NCI-H774 (cell line): ENCODE results near the gene SHC3.

Source experiments
- DNase-seq: peaks from one replicate; lab custom pipeline; 2025; lab: John Stamatoyannopoulos, UW

SHC3 gene

DNA sequence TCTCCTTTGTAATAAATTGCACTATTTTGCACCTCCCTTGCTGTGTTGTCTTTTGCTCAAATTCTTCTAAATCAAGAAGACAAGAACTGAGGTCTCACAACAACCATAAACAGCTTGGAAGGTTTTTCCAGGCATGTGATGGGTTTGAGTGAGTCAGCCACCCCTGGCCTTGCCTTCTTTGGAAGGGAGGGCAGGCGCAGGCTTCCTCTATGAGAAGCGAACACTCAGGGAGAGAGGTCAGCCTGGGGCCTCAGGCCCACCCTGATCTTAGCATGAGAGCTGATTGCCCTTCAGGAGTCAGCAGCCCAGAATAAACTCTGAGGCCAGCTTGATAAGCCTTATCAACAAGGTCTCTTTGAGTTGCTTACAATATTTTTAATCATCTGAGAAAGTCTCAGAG is 155.7 kb downstream of the SHC3 start:
- DNase-seq = no peak

- no peak for DNase-seq
Observed at GRCh38 chr9:89022001-89022759, 156.4 kb downstream of the SHC3 start.

DNA sequence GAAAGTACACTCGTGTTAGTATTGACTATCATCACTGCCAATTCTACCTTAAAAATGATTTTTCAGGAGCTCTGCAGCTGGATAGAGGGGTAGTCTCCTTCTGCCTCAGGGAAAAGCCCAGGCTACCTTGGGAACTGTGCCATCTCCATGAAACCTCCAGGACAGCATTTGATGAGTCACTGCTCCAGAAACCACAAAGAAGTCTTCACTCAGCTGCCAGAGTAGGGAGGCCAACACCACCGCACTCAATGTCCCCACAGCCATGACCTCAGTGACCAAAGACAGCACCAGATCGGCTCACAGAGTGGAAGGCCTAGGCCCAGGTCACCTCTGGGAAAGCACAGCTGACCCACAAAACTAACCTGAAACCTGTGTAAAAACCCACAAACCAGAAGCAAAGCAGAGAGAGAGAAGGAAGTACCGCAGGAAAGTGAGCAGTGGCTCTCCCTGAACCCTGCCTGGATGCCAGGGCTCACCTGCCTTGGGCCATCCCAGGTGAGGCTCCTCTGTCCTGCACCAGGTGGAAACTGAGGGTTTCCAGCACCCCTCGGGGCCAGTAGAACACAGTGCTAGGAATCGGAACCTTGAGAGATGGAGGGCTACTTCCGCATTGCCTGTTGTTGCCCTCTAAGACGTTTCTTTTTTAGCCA is 157.3 kb downstream of the SHC3 start:
- DNase-seq = no peak

DNA sequence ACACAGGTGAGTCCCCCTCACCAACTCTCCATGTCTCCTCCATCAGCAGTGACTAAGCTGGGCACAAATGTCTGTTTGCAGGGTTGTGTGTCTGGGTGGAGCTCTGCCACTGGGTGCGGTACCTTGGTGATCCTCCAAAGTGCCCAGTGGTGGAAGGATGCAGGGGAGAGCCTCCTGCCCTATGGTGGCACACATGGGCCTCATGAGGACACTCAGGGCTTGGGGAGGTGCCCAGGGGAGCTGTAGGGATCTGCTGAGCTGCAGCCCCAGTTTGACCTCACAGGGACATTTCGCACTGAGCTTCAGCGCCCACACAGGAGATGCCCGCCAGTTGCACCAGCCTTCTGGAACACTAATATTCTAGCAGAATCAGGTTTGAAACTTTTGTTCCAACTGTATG is 157.9 kb downstream of the SHC3 start:
- no peak for DNase-seq

DNA sequence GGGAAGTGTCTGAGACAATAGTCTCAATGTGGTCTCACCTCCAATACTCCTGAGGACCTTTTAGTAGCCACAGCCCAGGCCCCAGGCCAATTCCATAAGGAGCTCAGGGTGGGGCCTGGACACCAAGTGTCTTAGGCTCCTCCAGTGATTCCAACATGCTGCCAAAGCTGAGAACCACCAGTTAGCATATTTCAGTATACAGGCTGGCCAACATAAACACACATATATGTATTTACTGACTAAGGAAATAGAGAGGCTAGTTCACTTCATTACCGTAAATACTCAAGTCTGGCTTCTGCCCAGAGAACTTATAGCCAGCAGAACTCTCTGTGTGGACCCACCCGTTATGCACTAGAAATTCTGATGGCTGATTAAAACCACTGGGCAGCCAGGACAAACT is 163.3 kb downstream of the SHC3 start:
- DNase-seq = no peak

- DNase-seq = no peak
Observed at GRCh38 chr9:89014153-89014552, 164.5 kb downstream of the SHC3 start.

DNA sequence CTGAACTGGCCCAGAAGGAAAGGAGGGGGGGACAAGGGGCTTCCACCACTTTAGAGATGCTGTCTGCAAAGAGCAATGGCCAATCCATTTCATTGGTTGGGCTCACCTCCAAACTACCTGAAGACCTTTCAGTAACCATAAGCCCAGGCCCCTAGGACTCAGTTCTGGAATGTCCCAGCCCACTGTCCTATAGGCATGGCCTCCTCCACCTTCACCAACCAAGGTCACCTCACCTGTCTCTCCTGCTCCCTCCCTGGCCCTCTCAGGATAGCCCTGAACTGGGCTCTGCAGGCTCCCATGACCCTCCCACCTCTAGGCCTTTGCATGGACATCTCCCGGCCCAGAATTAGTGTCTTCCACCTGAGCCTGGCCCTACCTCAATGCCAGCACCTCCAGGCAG is 165.0 kb downstream of the SHC3 start:
- DNase-seq = no peak

- DNase-seq = no peak
Observed at GRCh38 chr9:89012294-89013042, 166.2 kb downstream of the SHC3 start.

- DNase-seq = no peak
Observed at GRCh38 chr9:89011683-89012082, 166.9 kb downstream of the SHC3 start.

GRCh38 chr9:89010526-89011111 is 168.0 kb downstream of the SHC3 start:
- no peak for DNase-seq

DNA sequence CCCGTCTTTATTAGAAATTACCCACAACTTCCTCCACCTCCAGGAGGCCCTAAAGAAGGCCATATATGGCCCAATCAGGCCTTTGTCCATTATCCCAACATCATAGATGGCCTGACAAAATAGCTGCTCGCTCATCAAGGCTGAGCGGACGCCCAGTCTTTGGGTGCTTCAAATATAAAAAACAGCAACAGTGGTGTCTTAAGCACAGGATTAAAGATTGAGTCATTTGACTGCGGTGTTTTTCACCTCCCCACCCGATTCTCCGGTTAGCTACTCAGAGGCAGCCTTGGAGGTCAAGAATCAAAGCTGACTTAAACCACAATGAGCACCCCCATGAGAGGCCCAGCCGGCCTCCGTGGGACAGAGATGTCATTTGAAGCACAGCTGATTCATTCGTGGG is 168.6 kb downstream of the SHC3 start:
- DNase-seq = no peak

DNA sequence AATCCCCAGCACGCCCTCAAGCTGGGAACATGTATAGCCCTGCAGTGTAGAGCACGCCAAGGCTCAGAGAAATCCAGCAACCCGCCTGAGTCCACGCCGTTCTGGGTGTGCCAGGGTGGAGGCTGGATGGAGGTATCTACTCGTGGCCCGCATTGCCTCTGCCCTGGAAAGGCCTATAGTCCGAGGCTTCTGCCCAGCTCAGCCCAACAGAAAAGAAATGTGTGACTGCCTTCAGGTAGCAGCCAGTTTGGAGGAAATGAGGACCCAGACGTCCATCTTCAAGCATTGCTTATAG is 169.1 kb downstream of the SHC3 start:
- no peak for DNase-seq

DNA sequence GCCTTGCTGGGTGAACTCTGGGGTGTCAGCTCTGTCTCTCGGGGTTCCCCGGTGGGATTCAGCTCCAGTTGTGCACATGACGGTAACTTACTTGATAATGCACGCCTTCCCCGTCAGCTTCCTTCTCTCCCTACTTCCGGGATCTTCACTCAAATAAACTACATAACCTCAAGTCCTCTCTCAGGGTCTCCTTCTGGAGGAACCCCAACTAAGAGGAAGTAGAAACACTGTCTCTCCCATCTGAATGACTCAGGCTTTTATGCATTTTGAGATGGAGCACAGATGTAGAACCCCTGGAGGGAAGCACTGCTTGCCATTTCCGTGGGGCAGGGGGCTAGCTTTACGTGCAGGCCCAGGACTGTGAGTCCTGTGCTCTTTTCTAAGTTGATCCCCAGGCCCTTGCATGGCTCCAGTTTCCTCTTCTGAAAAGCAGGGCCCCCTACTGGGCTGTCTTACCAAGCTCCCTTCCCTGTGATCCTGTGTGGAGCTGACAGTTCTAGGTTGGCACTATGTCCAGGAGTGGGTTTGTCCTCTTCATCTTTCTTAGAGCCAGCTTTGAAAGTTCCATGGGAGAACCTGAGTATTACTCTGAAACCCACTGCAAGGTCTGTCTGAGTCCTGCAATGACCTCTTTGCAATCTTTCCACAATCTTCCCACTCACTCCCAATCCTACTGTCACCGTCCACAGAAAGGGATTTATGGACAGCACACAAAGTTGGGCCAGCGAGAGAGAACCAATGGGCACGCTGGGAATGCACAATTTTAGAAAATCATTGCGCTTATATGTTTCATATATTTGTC is 169.7 kb downstream of the SHC3 start:
- no peak for DNase-seq

DNA sequence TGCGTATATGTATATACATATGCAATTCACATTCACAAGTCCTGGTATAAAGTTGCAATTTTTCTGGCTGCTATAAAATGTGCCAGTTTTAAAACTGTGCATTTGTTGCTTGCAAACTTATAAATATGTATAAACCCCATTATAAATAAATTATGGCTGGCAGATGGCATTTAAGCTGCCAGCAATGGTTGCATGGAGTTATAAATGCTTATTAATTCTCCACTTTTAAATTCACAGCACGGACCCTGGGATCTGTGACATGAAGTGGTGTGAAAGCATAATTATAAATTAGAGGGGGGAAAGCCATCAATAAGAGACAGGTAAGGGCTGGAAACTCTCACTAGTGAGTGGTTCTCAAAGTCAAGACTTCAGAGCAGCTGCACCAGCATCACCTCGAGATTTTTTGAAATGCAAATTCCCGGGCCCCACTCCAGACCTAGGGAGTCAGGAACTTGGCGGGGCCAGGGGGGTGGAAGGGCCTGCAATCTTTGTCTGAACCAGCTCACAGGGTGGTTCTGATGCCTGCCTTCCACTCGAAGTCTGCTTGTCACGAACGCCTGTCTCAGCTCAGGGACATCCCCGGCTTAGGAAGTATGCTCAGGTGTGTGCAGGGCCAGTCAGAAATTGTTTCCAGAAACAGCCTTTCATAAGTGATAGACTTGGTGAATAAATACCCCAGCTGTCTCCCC is 170.4 kb downstream of the SHC3 start:
- no peak for DNase-seq

- DNase-seq = no peak
Observed at GRCh38 chr9:89006996-89007967, 171.3 kb downstream of the SHC3 start.

DNA sequence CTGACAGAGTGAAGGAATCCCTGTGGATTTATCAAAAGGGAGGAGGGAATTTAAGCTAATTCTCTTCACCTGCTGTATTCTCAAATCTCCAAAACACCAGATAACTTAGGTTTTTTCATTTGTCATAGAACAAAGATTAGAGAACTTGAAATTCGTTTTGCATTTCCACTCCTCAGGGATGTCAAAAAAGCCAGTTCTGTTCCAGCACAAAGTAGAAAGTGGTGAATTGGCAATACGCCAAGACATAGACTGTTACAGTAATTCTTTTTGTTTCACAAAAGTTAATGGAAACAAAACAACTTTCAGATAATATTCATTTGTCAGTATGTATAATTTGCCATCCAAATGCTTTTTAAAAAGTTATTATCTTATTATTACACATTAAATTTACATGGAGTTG is 172.4 kb downstream of the SHC3 start:
- DNase-seq = no peak

DNA sequence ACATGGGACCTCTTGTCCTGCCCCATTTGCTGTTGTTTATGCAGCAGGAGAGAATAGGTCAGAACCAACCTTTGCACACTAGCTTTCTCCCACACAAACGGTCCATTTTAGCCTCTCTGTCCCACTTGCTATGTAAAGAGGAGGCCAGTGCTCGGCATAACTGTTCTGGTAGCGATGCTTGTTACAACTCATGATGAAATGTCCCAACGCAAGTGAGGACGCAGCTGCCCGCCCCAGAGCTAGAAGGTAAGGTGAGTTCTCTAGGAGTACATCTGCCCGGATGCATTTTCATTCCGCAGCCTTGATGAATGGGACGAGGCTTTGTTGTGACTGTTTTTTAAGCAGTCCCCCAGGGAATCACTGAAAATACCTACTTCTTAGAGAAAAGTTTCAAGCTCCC is 173.3 kb downstream of the SHC3 start:
- no peak for DNase-seq

DNA sequence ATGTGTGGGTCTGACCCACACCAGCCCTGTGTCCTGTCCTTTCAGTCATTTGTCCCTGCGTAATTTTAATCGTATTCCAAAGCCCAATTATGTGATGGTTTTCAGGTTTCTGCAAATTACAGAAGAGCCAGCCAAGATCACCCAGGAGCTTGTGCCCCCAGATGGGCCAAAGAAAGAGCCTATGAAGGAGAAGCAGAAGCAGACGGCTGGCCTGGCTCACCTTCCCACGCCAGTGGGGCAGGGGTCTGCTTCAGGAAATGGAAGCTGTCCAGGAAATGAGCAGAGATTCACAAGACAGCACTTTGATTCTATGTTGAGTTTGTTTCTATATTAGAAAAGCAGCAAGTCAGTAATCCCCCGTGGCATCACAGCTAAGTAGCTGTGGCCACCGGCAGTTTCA is 175.6 kb downstream of the SHC3 start:
- no peak for DNase-seq

DNA sequence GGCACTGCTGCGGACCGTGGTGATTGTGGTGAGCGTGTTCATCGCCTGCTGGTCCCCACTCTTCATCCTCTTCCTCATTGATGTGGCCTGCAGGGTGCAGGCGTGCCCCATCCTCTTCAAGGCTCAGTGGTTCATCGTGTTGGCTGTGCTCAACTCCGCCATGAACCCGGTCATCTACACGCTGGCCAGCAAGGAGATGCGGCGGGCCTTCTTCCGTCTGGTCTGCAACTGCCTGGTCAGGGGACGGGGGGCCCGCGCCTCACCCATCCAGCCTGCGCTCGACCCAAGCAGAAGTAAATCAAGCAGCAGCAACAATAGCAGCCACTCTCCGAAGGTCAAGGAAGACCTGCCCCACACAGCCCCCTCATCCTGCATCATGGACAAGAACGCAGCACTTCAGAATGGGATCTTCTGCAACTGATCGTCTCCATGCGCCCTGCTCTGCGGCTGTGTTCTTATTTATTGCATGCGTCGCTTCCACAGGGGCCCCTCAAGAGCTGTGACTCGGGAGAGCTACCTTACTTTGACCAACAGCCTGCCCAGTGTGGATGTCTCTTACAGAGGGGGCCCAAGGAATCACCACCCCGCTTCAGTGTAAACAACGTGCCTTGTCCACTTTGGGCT is 176.6 kb downstream of the SHC3 start:
- DNase-seq = no peak
